SK-N-MC (cell line): ENCODE results near the gene APOBEC3G.

Source experiments
- DNase-seq: peaks from one replicate; pipeline ENCODE4 v3.0.0-alpha.2; 2011; ENCODE audit warnings: low read depth, low spot score
- H3K27ac ChIP-seq: fragments of 200-600 bp; sonication (generic); 2 replicates; pipeline ENCODE4 v1.5.1; 2016; ENCODE audit warnings: mixed run types
- H3K36me3 ChIP-seq: fragments of 200-600 bp; sonication (generic); 2 replicates; pipeline ENCODE4 v1.6.1; 2017; ENCODE audit warnings: antibody characterized with exemption, low read length, mixed read lengths; ENCODE audit not compliant: insufficient read depth
- H3K4me3 ChIP-seq: fragments of 200-600 bp; sonication (generic); 2 replicates; pipeline ENCODE4 v1.5.1; 2016
- H3K9ac ChIP-seq: fragments of 200-600 bp; sonication (generic); 2 replicates; pipeline ENCODE4 v1.8.0; 2017; ENCODE audit warnings: mixed run types, mixed read lengths; ENCODE audit not compliant: insufficient read length
- H3K9me3 ChIP-seq: fragments of 200-600 bp; sonication (generic); 2 replicates; pipeline ENCODE4 v1.6.1; 2017; ENCODE audit warnings: low read depth, mild to moderate bottlenecking, antibody characterized with exemption, low read length, moderate library complexity, mixed read lengths
- EZH2 ChIP-seq: fragments of 200-600 bp; sonication (generic); IDR thresholded peaks from one replicate; pipeline ENCODE4 v1.6.1; 2017; ENCODE audit warnings: antibody characterized with exemption
- FOXP2 ChIP-seq: optimal IDR thresholded peaks from 2 replicates; pipeline ENCODE3; 2011; ENCODE audit warnings: mild to moderate bottlenecking, moderate library complexity; ENCODE audit not compliant: insufficient read depth; ENCODE audit errors: extremely low read length, control extremely low read depth
- POLR2AphosphoS5 ChIP-seq: IDR thresholded peaks from 2 replicates; pipeline ENCODE4 v1.6.1; 2012; ENCODE audit warnings: mild to moderate bottlenecking, low read depth, low read length, borderline replicate concordance

APOBEC3G gene

GRCh38 chr22:39089928-39090327 lies 12.9 kb downstream of the APOBEC3G start:
- Histone ChIP-seq H3K36me3 (no peaks in the 10 kb centered on the region), H3K27ac (no peak overlapping the region), H3K4me3 (no peak overlapping the region), H3K9me3 (no peaks in the 10 kb centered on the region), H3K9ac (no peak overlapping the region)
- no peak for DNase-seq
- TF ChIP-seq FOXP2 = no peak
- TF ChIP-seq EZH2 = no peak
- no peak for TF ChIP-seq POLR2AphosphoS5

GRCh38 chr22:39090426-39091064 lies 13.5 kb downstream of the APOBEC3G start:
- TF ChIP-seq POLR2AphosphoS5 (no peak), FOXP2 (no peak), EZH2 (no peak)
- Histone ChIP-seq H3K9me3 (no peaks in the 10 kb centered on the region), H3K36me3 (no peaks in the 10 kb centered on the region), H3K27ac (no peak overlapping the region), H3K4me3 (no peak overlapping the region), H3K9ac (no peak overlapping the region)
- no peak for DNase-seq

- Histone ChIP-seq H3K9me3 (no peaks in the 10 kb centered on the region), H3K36me3 (no peaks in the 10 kb centered on the region), H3K9ac (no peak overlapping the region), H3K4me3 (no peak overlapping the region), H3K27ac (no peak overlapping the region)
- DNase-seq = no peak
- no peak for TF ChIP-seq FOXP2
- no peak for TF ChIP-seq EZH2
- TF ChIP-seq POLR2AphosphoS5 = no peak
These were observed 14.3 kb downstream of the APOBEC3G start for GRCh38 chr22:39091126-39092081.

- Histone ChIP-seq H3K9ac (no peak overlapping the region), H3K36me3 (no peaks in the 10 kb centered on the region), H3K27ac (no peak overlapping the region), H3K4me3 (no peak overlapping the region), H3K9me3 (no peaks in the 10 kb centered on the region)
- DNase-seq = no peak
- no peak for TF ChIP-seq EZH2
- TF ChIP-seq FOXP2 = no peak
- TF ChIP-seq POLR2AphosphoS5 = no peak
These were observed 15.2 kb downstream of the APOBEC3G start for GRCh38 chr22:39092111-39092862.

- Histone ChIP-seq H3K36me3 (no peaks in the 10 kb centered on the region), H3K9ac (no peak overlapping the region), H3K4me3 (no peak overlapping the region), H3K27ac (no peak overlapping the region), H3K9me3 (no peaks in the 10 kb centered on the region)
- TF ChIP-seq POLR2AphosphoS5 = no peak
- TF ChIP-seq EZH2 = no peak
- no peak for TF ChIP-seq FOXP2
- DNase-seq = no peak
These were observed 17.8 kb downstream of the APOBEC3G start for GRCh38 chr22:39094717-39095389.

- Histone ChIP-seq H3K9ac (no peak overlapping the region), H3K4me3 (no peak overlapping the region), H3K27ac (no peak overlapping the region), H3K9me3 (no peaks in the 10 kb centered on the region), H3K36me3 (no peaks in the 10 kb centered on the region)
- no peak for DNase-seq
- TF ChIP-seq POLR2AphosphoS5 (no peak), FOXP2 (no peak), EZH2 (no peak)
These were observed 18.9 kb downstream of the APOBEC3G start for GRCh38 chr22:39095971-39096370.

- no peak within 1 kb of the TSS for H3K4me3 ChIP-seq
- no peaks in the 10 kb centered on the region for H3K36me3 ChIP-seq
- no peak within 1 kb of the TSS for H3K9ac ChIP-seq
- TF ChIP-seq FOXP2 = no peak
- TF ChIP-seq EZH2 = no peak
- no peak for TF ChIP-seq POLR2AphosphoS5
- DNase-seq = no peak
- no peaks in the 10 kb centered on the region for H3K9me3 ChIP-seq
- no peak within 1 kb of the TSS for H3K27ac ChIP-seq
These were observed 20.3 kb downstream of the APOBEC3G start, which contains the start of gene APOBEC3H for GRCh38 chr22:39097098-39098020. Gene APOBEC3H (plus strand): TSS chr22:39097244. CDS start chr22:39100279, 3,035 bp downstream.
